Measurements from ENCODE around the gene ZNF469. TPM values are rescaled to one million over a fixed set of nuclear protein-coding genes. Genes with fewer than 3 reads are reported as not detected.

ZNF469 gene
- total and polyA plus RNA-seq, 2 of the 13 experiments (the other 11 are each of a cell fraction or from before 2014, with no cell fraction given): not detected

DNA sequence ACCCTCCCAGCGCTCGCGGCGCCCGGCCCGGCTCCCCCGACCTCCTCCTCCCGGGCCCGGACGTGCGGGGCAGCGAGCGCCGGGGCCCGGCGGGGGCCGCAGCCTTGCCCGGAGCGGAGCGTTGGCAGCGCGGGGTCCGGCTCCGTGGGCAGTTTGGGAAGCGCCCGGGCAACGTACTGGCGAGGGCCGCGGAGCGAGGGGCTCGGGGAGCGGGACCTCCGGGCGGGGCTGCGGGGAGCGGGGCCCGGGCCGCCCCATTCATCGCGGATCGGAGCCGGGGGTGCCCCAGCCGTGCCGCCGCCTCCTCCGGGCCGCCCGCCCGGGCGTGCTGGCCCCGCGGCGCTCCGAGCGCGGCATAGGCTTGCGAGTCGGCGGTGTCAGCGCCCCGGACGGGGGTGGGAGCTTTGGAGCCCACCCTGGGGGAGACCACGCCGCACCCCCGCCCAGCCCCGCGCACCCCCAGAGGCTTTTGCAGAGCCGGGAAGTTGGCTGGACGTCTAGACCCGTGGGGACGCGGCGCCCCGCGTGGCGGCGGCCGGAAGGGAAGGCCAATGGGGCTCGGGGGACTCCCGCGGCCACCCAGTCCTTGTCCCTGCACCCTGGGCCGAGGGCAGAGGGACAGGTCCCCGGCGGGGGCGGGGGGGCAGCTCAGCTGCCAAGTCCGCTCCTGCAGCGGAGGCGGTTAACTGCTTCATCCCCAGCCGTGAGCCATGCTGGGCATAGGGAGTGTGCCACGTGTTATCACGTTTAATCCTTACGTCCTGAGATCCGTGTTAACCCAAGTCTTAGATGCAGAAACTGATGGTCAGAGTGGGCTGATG is 852 bp downstream of the ZNF469 start (continued):
- TF ChIP-seq ZBTB21 (CRISPR knock-in tag; IDR thresholded peaks at IDR 0.05) (no peak), NFYC (CRISPR knock-in tag; IDR thresholded peaks at IDR 0.05) (no peak), HNRNPK (IDR thresholded peaks at IDR 0.05; ENCODE audit: low read depth, low read length, poor library complexity, severe bottlenecking) (no peak)

DNA sequence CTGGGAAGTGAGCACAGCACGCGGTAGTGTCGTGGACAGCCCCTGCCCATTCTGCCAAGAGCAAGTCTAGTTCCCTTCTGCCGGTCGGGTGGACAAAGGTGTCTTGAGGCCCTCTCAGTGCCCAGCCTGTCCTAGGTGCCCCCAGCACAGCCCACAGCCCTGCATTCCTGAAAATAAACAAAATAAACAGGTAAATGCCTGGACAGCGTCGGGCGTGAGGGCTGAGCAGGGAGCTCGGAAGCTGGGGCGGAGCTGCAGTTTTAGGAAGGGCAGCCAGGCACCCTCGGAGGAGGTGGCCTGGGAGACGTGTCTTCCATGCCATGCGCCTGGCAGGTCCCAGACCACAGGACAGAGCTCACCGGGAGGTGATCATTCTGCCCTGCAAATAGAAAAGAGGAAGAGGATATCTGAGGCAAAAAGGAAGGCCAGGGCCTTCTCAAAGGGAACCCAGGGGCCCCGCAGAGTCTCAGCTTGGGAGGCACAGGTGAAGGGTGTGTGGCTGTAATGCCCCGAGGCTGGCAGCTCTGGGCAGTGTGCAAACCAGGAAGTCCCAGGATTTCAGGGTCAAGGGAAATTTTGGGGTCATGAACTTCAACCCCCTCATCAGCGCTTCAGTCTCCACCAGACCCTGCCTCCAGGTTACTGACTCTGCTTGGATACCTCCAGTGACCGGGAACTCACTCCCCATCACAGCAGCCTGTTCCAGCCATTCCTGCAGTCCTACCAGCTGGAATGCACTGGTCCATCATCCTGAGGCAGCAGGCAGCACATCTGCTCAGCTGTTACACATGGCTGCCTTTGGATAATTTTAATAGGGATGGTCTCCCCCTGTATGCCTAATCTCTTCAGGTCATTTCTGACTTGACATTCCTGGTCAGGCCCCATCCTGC is 1.7 kb downstream of the ZNF469 start:
- no peak for FAIRE-seq
- Histone ChIP-seq H4K20me1 (ENCODE audit: insufficient read depth, low read length) (no peaks in the 10 kb centered on the region), H3K4me1 (ENCODE audit: insufficient read depth, low read length) (peaks cover 6% of the 10 kb centered on the region; the same call in 1 of the 2 replicates), H3K9me3 (ENCODE audit: low read length) (no peaks in the 10 kb centered on the region), H3K27me3 (ENCODE audit: control insufficient read depth in 1 of 2, insufficient read depth in 2 of 2, low read length in 2 of 2) (peaks cover 42 to 86% of the 10 kb centered on the region in 2 experiments), H3K4me2 (ENCODE audit: low read depth, low read length) (no peak overlapping the region), H3K36me3 (replicated peaks in 1 of 2; ENCODE audit: control insufficient read depth in 1 of 2, insufficient read depth in 2 of 2, low read length in 2 of 2) (no peaks in the 10 kb centered on the region), H3K9ac (ENCODE audit: insufficient read depth, low read depth, low read length) (no peak overlapping the region), H3K79me2 (ENCODE audit: insufficient read depth, low read length) (no peaks in the 10 kb centered on the region), H3K27ac (ENCODE audit: extremely low read length, insufficient read depth, low read length) (no peak overlapping the region), H3K4me3 (replicated peaks in 1 of 3; ENCODE audit: insufficient read depth in 1 of 3, low read depth in 2 of 3, low read length in 3 of 3) (no peak overlapping the region), H2AFZ (ENCODE audit: low read length) (no peak overlapping the region)
- WGBS (ENCODE audit: low lambda C conversion rate): 35% methylated on average over 18 of the region's 18 CpGs
- no TSS peak for BruUV-seq (replicated peaks)
- intact Hi-C loops (cut with micrococcal nuclease; ENCODE audit: unreplicated experiment): no loop called here
- in situ Hi-C loops (cut with HindIII; ENCODE audit: extremely low pct_ligation_motif_present, low pct_unique_long_range_greater_than_20kb): no loop called here
- CTCF ChIA-PET (ENCODE audit: low intra/inter-chr PET ratio, low total read pairs): no interaction called here
- POLR2A ChIA-PET: no interaction called here
- no peak for ATAC-seq
- DNase-seq (ENCODE audit: low spot score): no peak
- no peak for TF ChIP-seq MTF1 (CRISPR knock-in tag; IDR thresholded peaks at IDR 0.05)
- TF ChIP-seq, protein P1, sequence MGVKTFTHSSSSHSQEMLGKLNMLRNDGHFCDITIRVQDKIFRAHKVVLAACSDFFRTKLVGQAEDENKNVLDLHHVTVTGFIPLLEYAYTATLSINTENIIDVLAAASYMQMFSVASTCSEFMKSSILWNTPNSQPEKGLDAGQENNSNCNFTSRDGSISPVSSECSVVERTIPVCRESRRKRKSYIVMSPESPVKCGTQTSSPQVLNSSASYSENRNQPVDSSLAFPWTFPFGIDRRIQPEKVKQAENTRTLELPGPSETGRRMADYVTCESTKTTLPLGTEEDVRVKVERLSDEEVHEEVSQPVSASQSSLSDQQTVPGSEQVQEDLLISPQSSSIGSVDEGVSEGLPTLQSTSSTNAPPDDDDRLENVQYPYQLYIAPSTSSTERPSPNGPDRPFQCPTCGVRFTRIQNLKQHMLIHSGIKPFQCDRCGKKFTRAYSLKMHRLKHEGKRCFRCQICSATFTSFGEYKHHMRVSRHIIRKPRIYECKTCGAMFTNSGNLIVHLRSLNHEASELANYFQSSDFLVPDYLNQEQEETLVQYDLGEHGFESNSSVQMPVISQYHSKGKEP (CRISPR knock-in tag; IDR thresholded peaks at IDR 0.05): no peak
- peak; percentile 22; the same call in 1 of the 2 replicates for TF ChIP-seq EZH2 (conservative IDR thresholded peaks at IDR 0.05; ENCODE audit: low read depth, low read length)
- 0 out of 2 replicates have a peak, but pooled peaks have one; percentile 23 for TF ChIP-seq EED (CRISPR knock-in tag; IDR thresholded peaks at IDR 0.05)
- TF ChIP-seq, protein P2, sequence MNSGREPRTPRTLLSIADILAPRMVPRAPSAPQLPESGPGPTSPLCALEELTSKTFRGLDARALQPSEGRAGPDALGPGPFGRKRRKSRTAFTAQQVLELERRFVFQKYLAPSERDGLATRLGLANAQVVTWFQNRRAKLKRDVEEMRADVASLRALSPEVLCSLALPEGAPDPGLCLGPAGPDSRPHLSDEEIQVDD (CRISPR knock-in tag; IDR thresholded peaks at IDR 0.05; ENCODE audit: borderline replicate concordance): no peak
- TF ChIP-seq, protein P3, sequence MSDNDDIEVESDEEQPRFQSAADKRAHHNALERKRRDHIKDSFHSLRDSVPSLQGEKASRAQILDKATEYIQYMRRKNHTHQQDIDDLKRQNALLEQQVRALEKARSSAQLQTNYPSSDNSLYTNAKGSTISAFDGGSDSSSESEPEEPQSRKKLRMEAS (IDR thresholded peaks at IDR 0.05): no peak
- TF ChIP-seq, protein P4, sequence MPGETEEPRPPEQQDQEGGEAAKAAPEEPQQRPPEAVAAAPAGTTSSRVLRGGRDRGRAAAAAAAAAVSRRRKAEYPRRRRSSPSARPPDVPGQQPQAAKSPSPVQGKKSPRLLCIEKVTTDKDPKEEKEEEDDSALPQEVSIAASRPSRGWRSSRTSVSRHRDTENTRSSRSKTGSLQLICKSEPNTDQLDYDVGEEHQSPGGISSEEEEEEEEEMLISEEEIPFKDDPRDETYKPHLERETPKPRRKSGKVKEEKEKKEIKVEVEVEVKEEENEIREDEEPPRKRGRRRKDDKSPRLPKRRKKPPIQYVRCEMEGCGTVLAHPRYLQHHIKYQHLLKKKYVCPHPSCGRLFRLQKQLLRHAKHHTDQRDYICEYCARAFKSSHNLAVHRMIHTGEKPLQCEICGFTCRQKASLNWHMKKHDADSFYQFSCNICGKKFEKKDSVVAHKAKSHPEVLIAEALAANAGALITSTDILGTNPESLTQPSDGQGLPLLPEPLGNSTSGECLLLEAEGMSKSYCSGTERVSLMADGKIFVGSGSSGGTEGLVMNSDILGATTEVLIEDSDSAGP (CRISPR knock-in tag; IDR thresholded peaks at IDR 0.05; ENCODE audit: borderline replicate concordance): no peak
- TF ChIP-seq ZSCAN12 (CRISPR knock-in tag; IDR thresholded peaks at IDR 0.05): no peak
- TF ChIP-seq ZNF496 (CRISPR knock-in tag; IDR thresholded peaks at IDR 0.05; ENCODE audit: insufficient replicate concordance): no peak
- no peak for TF ChIP-seq ZC3H13 (CRISPR knock-in tag; IDR thresholded peaks at IDR 0.05)
- peak; percentile 4; the same call in 1 of the 2 replicates for TF ChIP-seq MTF2 (CRISPR knock-in tag; IDR thresholded peaks at IDR 0.05; ENCODE audit: borderline replicate concordance)
- no peak for TF ChIP-seq IKZF1 (IDR thresholded peaks at IDR 0.05)
- no peak for TF ChIP-seq ZNF761 (CRISPR knock-in tag; conservative IDR thresholded peaks at IDR 0.05)
- TF ChIP-seq NFYC (CRISPR knock-in tag; IDR thresholded peaks at IDR 0.05): no peak
- TF ChIP-seq JARID2 (CRISPR knock-in tag; IDR thresholded peaks at IDR 0.05; ENCODE audit: insufficient replicate concordance): no peak
- no peak for TF ChIP-seq ZNF720 (CRISPR knock-in tag; IDR thresholded peaks at IDR 0.05)
